Kidney glomerular epithelial cell (primary cell): ENCODE data around the gene KCNJ5.

Experiments
- DNase-seq: peaks from one replicate; lab custom pipeline; 2025; lab: John Stamatoyannopoulos, UW

The KCNJ5 gene

DNA sequence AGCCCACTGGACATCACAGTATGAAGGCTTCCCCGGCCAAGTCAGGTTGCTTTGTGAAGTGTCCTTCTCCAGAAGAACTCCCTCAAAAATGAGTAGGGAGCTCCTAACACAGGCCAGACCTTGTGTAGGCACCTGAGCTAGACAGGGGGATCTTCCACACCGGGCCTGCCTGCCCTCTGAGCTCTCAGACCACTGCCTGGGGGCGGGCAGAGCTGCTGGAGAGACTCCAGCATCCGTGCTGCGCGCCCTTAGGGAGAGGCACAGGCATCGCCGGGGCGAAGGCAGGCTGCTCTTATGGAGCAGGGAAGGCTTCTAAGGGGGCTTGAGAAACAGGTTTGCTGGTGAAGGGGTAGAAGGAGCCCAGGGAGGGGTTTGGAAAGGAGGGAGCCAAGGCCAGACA lies 4.4 kb downstream of the KCNJ5 start:
- DNase-seq = no peak

DNA sequence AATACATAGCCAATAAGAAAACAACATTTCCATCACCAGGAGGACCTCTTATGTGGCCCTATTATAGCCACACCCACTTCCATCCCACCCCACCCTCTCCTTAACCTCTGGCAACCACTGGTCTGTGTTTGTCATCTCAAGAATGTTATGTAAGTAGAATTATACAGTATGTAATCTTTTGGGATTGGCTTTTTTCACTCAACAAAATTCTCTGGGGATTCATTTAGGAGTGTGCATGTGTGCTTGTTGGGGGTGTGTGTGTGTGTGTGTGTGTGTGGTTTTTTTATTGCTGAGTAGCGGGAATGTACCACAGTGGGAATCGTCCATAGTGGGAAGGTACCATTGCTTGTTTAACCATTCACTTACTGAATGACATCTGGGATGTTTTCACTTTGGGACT lies 5.2 kb downstream of the KCNJ5 start:
- DNase-seq = no peak

DNA sequence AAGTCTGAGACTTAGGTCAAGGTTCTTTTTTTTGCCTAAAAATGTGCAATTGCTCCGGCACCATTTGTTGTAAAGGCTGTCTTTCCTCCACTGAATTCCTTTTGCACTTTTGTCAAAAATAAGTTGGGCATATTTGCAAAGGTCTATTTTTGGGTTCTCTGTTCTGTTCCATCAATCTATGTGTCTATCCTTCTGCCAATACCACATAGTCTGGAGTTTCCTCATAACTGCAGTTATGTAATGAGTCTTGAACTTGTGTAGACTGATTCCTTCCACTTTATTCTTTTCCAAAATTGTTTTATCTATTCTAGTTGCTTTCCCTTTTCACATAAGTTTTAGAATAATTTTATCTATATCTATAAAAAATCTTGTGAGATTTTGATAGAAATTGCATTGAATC lies 6.7 kb downstream of the KCNJ5 start:
- no peak for DNase-seq

DNA sequence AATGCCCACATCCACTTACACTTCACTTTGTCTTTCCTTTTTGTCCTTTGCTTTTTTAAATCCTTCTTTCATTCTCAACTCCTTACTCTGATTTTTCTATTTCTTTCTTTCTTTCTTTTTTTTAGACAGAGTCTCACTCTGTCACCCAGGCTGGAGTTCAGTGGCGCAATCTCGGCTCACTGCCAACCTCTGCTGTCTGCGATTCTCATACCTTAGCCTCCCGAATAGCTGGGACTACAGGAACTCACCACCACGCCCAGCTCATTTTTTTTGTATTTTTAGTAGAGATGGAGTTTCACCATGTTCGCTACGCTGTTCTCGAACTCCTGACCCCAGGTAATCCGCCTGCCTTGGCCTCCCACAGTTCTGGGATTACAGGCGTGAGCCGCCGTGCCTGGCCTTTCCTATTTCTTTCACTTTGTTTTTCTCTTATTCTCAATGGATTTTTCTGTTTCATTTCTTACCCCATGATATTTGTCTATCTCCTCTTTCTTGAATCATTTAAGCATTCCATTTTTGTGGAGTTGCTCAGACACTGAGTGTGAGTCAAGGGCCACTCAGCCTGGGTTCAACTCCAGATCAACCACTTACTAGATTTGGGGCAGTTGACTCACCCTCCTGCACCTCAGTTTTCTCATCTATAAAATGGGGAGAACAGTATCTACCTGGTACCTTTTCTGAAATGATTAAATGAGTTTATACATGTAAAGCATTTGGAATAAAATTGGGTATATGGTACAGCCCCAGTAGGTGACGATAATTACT lies 7.6 kb downstream of the KCNJ5 start:
- no peak for DNase-seq

DNA sequence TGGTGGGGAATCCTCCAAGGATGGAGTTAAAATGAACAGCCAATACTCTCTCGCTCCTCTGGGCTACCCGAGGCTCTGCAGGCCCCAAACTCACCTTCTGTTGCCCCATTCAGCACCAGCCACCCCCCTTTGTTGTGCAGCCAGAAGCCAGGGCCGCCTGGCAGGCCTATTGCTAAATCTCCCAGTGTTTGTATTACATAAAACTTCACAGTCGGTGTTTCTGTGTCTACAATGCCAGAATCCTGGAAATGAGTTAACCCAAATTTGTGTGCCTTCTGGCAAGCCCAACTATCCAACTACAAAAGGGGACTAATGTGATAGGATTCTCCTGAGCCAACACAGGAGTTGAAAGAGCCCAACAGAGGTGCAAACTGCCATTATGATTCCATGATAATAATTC lies 9.3 kb downstream of the KCNJ5 start:
- DNase-seq = no peak

DNA sequence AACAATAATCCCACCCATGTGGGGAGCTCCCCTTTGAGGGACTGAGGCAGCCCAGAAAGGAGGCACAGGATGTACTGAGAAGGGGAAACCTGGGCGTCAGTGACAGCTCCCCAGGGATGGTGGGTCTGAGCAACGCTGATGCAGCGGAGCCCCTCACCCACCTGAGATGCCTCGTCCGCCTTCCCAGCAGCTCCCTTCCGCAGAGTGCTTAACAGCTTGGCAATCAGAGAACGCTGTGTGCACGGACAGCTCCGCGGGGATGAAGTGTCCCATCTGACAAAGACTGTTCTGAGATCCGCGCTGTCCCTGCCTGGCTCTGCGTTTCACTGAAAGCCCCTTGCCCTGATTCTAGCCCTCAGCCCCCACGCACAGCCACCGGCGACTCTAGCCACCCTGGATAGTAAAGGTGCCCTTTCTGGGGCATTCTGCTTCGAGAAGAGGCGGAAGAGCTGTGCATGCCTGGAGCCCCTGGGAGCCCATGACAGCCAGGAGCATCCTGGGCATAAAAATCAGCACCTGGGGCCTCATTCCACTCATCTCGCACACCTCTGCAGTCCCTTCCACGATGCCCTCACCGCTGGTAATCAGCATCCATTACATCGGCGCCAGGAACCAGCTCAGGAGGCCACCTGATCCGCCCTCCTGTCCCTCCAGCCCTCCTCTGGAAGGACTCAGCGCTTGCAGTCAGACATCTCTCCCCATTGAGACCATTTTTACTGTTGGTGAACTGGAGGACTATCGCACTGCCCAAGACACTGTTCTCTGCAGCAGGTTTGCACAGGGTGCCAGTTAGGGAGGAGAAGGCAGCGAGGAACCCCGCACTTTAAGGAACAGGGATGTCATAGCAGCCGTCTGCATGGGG lies 10.7 kb downstream of the KCNJ5 start:
- no peak for DNase-seq

DNA sequence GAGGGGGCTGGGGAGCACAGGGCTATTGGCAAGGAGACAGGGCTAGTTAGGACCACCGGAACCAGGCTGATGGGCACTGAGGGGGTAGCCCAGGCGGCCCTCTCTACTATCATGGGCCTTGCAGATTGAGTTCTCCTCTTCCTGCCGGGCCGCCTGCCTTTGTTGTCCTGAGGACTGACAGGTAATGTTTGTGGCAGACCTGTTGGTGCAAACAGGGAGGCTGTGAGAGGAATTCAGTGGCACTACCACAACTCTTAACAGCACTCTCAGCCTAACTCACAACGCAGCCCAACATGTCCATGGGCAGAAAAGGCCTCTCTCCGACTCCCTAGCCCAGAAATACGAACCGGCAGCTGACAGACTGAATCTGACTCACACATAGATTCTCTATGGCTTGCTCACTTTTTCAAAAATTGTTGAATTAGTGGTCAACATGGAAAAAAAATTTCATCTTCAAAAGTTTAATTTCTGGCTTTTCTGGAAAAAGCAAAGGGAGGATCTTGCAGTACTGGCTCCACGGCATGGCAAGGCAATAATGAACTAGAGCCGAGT lies 11.4 kb downstream of the KCNJ5 start:
- no peak for DNase-seq

DNA sequence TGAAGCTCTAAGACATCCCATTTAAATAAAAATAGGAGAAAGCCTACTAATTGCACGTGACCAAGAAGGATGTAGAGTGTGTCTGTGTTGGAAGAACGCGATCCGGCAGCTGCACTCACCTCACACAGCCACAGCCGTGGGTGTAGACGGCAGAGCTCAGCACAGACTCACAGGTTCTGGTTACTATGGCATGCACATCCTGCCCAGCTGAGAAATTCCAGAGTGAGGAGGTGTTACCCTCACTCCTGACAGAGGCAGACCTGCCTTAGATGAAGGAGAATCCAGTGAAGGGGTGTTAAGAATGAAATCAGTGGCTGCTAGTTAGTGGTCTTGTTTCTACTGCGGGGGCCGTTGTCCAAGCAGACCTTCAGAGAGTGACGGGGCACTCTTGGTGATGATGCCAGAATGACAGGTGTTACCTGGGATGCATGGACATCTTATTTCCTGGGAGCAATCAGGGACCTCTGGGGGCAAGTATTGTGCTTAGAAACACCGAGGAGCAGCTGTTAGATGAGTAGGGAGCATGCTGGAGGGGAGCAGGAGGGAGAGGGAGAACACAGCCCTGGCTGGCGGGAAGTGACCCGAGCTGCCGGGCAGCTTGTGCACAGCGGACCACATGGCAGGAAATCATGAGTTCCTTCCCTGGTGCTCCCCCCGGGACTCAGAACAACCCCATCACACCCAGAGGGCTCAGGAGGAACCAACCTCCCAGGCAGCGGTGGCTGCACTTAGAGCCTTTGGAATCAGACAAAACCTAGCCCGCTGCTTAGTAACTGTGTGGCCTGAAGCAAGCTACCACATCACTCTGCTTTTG lies 12.3 kb downstream of the KCNJ5 start:
- peak; percentile 67 for DNase-seq

DNA sequence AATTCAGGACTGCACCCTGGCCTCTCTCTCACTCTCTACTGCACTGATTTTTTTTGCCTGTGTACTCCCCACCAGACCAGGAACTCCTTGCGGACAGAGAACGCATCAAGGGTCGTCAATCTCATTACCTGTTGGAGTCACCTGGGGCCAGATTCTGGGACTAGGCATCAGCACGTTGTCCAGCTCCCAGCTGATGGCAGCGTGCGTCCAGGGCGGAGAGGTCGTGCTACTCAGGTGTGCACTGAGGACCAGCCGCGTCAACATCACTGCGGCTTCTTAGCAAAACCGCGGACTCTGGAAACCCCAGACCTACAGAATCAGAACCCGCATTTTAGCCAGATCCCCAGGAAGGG lies 13.1 kb downstream of the KCNJ5 start:
- DNase-seq = no peak

DNA sequence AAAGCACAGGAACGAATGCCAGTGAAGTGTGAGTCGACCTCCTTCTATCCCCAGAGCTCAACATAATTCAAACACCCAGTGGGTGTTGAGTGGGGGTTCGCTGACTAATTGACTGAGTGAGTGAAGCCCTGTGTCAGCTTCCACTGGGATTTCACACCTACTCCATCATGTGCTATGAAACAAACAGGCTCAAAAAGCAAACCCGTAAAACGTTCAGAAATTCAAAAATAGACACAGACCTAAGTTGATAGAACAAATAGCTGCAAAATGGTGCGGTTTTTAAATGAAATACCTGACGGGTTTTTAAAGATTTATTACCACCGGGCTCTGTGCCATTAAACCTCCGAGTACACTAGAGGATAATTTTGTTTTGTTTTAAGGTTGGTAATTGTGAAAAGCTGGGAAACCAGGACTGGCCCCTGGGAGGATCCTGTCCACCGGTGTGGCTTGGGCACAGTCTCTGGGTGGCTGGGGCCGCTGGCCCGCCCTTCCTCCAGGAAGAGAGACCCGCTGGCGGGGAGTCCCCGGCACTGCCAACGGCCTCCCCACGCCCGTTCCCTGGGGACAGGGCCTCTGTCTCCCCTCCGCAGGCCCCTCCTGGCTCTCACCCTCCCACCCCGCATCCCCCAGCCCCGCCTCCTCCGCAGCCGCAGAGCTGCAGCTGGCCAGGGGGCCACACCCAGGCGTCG lies 13.6 kb downstream of the KCNJ5 start:
- no peak for DNase-seq

DNA sequence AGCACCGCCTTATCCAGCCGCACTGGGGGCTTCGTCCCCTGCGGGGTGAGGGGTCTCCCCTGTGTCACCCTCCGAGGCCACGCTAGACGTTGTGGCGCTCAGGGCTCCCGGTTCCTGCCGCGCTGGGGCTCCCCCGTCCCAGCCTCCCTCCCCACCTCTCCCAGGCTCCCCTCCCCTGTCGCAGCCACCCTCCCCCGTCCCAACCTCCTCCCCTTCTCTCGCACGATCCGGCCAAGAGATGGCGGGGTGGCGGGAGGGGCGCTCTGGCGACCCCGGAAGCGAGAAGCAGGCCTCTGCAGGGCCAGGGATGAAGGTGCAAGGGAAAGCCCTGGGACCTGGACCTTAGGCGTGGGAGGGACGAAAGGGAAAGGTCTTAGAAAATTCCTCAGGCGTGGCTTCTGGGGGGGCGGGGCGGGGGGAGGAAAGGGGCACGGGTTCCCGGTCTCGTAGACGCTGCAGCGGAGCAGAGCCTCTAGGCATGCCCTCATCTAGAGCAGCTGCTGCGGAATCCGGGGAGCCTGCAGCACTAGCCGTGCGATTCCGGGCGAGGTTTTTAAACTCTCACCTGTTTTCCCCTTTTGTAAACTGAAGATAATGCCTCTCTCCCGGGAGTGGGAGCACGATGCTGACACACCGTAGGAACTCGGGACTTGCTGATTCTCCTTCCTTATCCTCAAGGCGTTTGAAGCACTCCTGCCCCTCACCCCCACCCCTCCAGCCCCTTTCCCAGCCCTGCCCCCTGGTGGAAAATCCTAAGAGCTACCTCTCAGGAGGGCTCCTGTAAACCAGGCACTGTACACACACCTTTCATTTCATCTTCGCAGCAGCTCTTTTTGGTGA lies 14.4 kb downstream of the KCNJ5 start:
- no peak for DNase-seq

DNA sequence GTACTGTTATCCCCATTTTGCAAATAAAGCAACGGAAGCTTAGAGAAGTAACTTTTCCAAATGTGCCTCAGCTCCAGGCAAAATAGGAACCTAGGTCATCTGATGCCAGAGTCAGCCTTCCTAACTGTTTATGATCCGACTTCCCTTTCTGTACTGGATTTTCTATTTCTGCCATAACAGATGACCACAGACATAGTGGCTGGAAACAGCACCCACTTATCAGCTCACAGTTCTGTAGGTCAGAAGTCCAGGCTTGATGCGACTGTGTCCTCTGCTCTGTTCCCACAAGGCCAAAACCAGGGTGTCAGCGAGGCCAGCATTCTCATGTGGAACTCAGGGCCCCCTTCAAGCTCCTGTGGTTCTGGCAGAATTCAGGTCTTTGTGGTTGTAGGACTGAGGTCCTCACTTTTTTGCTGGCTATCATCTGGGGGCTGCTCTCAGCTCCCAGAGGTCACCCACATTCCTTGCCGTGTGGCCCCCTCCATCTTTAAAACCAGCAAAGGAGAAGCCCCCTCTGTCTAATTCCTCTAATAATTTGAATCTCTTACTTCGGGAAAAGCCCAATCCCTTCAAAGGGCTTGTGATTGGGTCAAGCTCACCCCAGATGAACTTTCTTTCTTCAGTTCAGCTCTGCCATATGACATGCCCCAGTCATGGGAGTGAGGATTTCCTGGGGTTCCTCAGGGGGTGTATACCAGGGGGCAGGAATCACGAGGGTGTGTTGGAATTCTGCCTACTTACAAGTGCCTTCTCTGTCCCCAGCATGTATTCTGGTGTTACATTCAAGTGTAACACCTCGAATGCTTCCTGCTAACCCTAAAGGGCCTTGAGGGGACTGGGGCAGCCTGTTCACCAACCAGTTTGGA lies 15.3 kb downstream of the KCNJ5 start:
- DNase-seq = no peak

DNA sequence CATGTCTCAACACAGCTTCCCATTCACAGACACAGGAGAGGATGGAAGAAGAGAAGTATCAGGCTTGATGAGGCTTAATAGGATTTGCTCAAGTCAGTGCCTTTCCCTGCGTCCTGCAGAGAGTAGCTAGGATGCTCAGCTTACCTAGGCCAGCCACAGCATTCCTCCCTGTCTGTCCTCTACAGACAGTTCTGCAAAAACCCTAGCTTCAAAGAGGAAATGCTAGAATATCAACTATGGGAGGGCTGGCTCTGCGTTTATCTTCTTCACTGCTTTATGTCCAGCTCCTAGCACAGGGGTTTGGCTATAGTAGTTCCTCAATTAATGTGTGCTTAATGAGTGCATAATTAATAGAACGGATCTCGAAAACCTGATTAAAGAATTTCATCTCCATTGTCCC lies 16.4 kb downstream of the KCNJ5 start:
- no peak for DNase-seq

DNA sequence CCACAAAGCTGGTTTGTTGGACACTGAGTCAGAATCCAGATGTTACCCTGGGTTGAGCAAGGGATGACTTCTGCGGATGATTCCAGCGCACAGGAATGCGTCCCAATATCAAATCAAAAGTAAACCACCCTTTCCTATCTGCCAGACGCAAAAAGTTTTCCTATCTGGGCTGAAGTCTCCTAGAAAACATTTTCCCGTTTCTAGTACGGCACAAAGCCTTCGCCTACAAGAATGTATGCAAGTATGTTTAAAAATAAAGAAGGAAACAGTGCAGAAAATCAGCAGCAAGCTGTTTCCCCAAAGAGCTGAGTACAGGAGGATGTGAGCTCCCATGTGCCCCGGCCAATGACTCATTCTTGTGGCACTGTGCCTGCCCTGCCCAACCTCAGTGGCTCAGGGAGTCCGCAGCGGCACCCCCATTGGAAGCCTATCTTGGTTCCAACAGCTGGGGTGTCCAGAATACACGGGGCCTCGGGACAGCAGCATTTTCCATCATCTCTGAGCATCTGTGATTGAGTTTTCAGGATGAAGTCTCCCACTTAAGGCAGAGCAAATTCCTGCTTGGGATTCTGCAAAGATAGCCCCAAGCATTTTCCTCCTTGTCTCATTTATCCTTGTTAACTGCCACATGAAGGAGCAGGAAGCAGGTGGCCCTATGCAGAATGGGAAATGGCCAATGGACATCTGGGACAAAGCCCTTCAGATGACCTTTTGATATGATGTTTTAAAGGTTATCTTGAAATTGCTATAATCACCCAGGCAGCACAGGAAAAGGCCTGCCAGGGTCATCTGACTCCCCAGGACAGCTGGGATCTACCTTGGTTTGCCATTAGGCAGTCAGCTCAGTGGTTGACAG lies 17.5 kb downstream of the KCNJ5 start:
- no peak for DNase-seq

DNA sequence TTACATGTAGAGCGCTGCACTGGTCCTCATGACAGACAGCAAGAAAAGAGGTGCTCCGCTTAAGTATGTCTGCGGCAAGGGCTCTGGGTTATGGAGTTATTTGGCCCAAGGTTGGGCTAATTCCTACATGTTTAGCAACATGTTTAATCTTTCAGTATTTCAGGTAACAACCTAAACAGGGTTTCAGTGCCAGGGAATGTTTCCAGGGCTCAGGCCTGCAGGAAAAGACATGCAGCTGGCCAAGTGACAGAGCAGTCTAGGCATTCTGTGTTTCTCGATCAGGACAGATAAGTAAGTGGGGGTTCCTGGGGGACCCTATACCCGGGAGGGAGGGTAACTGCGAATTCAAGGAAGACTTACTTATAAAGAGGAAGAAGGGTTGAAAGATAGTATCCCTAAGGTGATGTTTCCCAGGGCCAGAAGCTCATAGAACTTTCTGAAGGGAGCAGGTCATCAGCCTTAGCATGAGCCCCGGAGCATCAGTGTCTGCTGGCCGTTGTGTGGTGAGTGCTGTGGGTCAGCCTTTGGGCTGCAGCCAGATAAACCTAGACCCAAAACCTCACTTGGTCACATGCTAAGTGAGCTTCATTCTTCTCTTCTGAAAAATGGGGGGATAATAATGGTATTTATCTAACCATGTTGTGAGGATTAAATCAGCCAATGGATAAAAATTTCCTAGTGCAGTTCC lies 18.4 kb downstream of the KCNJ5 start:
- no peak for DNase-seq

DNA sequence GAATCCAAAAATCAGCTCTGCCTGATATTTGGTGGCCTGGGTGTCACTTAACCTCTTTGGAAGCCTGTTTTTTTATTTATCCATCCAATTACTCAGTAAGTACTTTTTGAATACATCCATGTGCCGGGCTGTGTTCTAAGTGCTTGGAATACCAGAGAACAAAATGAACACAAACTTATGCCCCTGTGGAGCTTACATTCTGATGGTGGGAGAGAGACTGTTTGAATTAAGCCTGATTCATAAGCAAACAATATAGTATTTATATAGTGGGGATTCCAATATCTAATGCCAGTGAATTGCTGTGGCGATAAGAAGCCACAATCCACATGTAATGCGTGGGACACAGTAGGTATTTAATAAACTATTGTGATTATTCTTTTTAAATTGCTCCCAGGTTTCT lies 19.4 kb downstream of the KCNJ5 start:
- DNase-seq = no peak

DNA sequence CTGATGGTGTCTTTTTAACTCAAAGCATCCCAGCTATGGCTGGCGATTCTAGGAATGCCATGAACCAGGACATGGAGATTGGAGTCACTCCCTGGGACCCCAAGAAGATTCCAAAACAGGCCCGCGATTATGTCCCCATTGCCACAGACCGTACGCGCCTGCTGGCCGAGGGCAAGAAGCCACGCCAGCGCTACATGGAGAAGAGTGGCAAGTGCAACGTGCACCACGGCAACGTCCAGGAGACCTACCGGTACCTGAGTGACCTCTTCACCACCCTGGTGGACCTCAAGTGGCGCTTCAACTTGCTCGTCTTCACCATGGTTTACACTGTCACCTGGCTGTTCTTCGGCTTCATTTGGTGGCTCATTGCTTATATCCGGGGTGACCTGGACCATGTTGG lies 20.1 kb downstream of the KCNJ5 start:
- DNase-seq = no peak

DNA sequence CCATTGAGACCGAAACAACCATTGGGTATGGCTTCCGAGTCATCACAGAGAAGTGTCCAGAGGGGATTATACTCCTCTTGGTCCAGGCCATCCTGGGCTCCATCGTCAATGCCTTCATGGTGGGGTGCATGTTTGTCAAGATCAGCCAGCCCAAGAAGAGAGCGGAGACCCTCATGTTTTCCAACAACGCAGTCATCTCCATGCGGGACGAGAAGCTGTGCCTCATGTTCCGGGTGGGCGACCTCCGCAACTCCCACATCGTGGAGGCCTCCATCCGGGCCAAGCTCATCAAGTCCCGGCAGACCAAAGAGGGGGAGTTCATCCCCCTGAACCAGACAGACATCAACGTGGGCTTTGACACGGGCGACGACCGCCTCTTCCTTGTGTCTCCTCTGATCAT lies 20.5 kb downstream of the KCNJ5 start:
- no peak for DNase-seq
